Calu3 (cell line): Measurements from ENCODE around the gene MRPL33. TPM values are rescaled to one million over a fixed set of nuclear protein-coding genes. Genes with fewer than 3 reads are reported as not detected.

ENCODE experiments used
- BruUV-seq: library from RNA; stranded (reverse); fragments of 400-500 nt; replicated peaks from 2 replicates; lab custom pipeline; 2021; lab: Mats Ljungman, UMichigan
- CTCF ChIA-PET: fragments of 300-600 bp; sonication (Branson Sonifier 250); formaldehyde crosslinking; loops from one replicate; lab custom pipeline; 2022; ENCODE audit warnings: antibody characterized with exemption; lab: Charles Lee
- DNase-seq: peaks from one replicate; pipeline ENCODE4 v3.0.0; 2022
- H3K27ac Mint-ChIP-seq: one replicate; pipeline ENCODE4 v1.8.0; 2022; ENCODE audit warnings: mixed read lengths; ENCODE audit not compliant: unreplicated experiment
- H3K27me3 Mint-ChIP-seq: one replicate; pipeline ENCODE4 v1.8.0; 2022; ENCODE audit warnings: mixed read lengths; ENCODE audit not compliant: unreplicated experiment
- H3K36me3 Mint-ChIP-seq: one replicate; pipeline ENCODE4 v1.8.0; 2022; ENCODE audit warnings: mild to moderate bottlenecking, moderate library complexity, mixed read lengths; ENCODE audit not compliant: insufficient read depth, unreplicated experiment
- H3K4me1 Mint-ChIP-seq: one replicate; pipeline ENCODE4 v1.8.0; 2022; ENCODE audit warnings: mild to moderate bottlenecking, low read depth, mixed read lengths; ENCODE audit not compliant: unreplicated experiment
- H3K4me3 Mint-ChIP-seq: one replicate; pipeline ENCODE4 v1.8.0; 2022; ENCODE audit warnings: mild to moderate bottlenecking, low read depth, moderate library complexity, mixed read lengths; ENCODE audit not compliant: unreplicated experiment
- H3K9me3 Mint-ChIP-seq: one replicate; pipeline ENCODE4 v1.8.0; 2022; ENCODE audit warnings: low read depth, mixed read lengths; ENCODE audit not compliant: unreplicated experiment
- CTCF ChIP-seq: fragments of 200-600 bp; IDR thresholded peaks from one replicate; pipeline ENCODE4 v1.8.0; 2022; ENCODE audit warnings: antibody characterized with exemption; ENCODE audit not compliant: unreplicated experiment
- intact Hi-C: fragments of 100-400 bp; cut with micrococcal nuclease; formaldehyde crosslinking; loops from one replicate; pipeline ENCODE4 v1.10.0; 2022; ENCODE audit not compliant: unreplicated experiment
- total RNA-seq: library from RNA; stranded (reverse); gene quantifications from 2 replicates; pipeline ENCODE4 v1.2.3, GENCODE V29; 2022

Gene MRPL33
- total RNA-seq, 1 experiment from 2014 or later, result 82.9 TPM

- H3K36me3 Mint-ChIP-seq, result no peaks in the 10 kb centered on the region
- TF ChIP-seq CTCF, result no peak
- H3K4me1 Mint-ChIP-seq, result peaks cover 51% of the 10 kb centered on the region
- no peaks in the 10 kb centered on the region for H3K9me3 Mint-ChIP-seq
- no peak overlapping the region for H3K4me3 Mint-ChIP-seq
- H3K27me3 Mint-ChIP-seq, result no peaks in the 10 kb centered on the region
- CTCF ChIA-PET, result interaction anchor here (1.1 kb wide), 1 partner anchor 25 kb away, joined by 5 read pairs; no protein-coding TSS in a partner anchor
- intact Hi-C loops, result no loop called here
- no peak overlapping the region for H3K27ac Mint-ChIP-seq
- DNase-seq, result no peak
- BruUV-seq, result no TSS peak
Measured at GRCh38 chr2:27730980-27731691, 40.4 kb upstream of the MRPL33 start.

GRCh38 chr2:27734305-27734704 is 37.2 kb upstream of the MRPL33 start:
- Mint-ChIP-seq H3K9me3 (no peaks in the 10 kb centered on the region), H3K4me1 (peaks cover 52% of the 10 kb centered on the region), H3K36me3 (no peaks in the 10 kb centered on the region), H3K4me3 (no peak overlapping the region), H3K27me3 (no peaks in the 10 kb centered on the region), H3K27ac (no peak overlapping the region)
- intact Hi-C loops, result no loop called here
- no TSS peak for BruUV-seq
- no peak for DNase-seq
- no peak for TF ChIP-seq CTCF
- CTCF ChIA-PET, result no interaction called here

GRCh38 chr2:27735263-27735904 is 36.1 kb upstream of the MRPL33 start:
- H3K27ac Mint-ChIP-seq, result peak overlapping the region; percentile 10
- TSS peak; percentile 98 for BruUV-seq
- no peaks in the 10 kb centered on the region for H3K27me3 Mint-ChIP-seq
- peak; percentile 81 for DNase-seq
- intact Hi-C loops, result no loop called here
- no peak for TF ChIP-seq CTCF
- H3K4me1 Mint-ChIP-seq, result peaks cover 44% of the 10 kb centered on the region
- H3K4me3 Mint-ChIP-seq, result peak overlapping the region; percentile 60
- CTCF ChIA-PET, result interaction anchor here (0.6 kb wide), 1 partner anchor 8 kb away, joined by 4 read pairs; no protein-coding TSS in a partner anchor
- no peaks in the 10 kb centered on the region for H3K36me3 Mint-ChIP-seq
- no peaks in the 10 kb centered on the region for H3K9me3 Mint-ChIP-seq

- H3K9me3 Mint-ChIP-seq, result no peaks in the 10 kb centered on the region
- no peak for TF ChIP-seq CTCF
- no peak overlapping the region for H3K27ac Mint-ChIP-seq
- no peaks in the 10 kb centered on the region for H3K27me3 Mint-ChIP-seq
- peaks cover 35% of the 10 kb centered on the region for H3K4me1 Mint-ChIP-seq
- H3K36me3 Mint-ChIP-seq, result no peaks in the 10 kb centered on the region
- CTCF ChIA-PET, result interaction anchor here (0.8 to 1.1 kb wide), 2 partner anchors 17 to 30 kb away, joined by 3 read pairs; no protein-coding TSS in a partner anchor
- intact Hi-C loops, result no loop called here
- DNase-seq, result no peak
- H3K4me3 Mint-ChIP-seq, result no peak overlapping the region
- TSS peak; percentile 85 for BruUV-seq
Measured at GRCh38 chr2:27736031-27736889, 35.3 kb upstream of the MRPL33 start.
